DMS 273 (cell line): ENCODE measurements around the gene KRTAP4-4.

Experiments used
- DNase-seq: peaks from one replicate; lab custom pipeline; 2025; ENCODE audit not compliant: unreplicated experiment; lab: John Stamatoyannopoulos, UW

The KRTAP4-4 gene

GRCh38 chr17:41111151-41111885 lies 49.2 kb downstream of the KRTAP4-4 start:
- no peak for DNase-seq
